Panc1 (cell line): ENCODE measurements around the gene CDYL.

Experiments
- POLR2AphosphoS5 ChIP-seq: IDR thresholded peaks from 2 replicates; pipeline ENCODE4 v1.6.1; 2012; ENCODE audit warnings: mild to moderate bottlenecking, low read depth, low read length, moderate library complexity
- TCF7L2 ChIP-seq: IDR thresholded peaks from 2 replicates; pipeline ENCODE4 v1.6.1; 2011; ENCODE audit warnings: mild to moderate bottlenecking, low read depth, low read length, inconsistent platforms
- TF ChIP-seq, protein P1 (sequence below): fragments of 450-650 bp; IDR thresholded peaks from 2 replicates; pipeline ENCODE4 v1.5.1; 2017; ENCODE audit warnings: mild to moderate bottlenecking
- TF ChIP-seq, protein P2 (sequence below), 2 experiments: IDR thresholded peaks; 2 replicates each; pipeline ENCODE4 v1.6.1; 2011 to 2012; ENCODE audit warnings: low read depth in 2 of 2, control low read depth in 1 of 2, low read length in 1 of 2, mild to moderate bottlenecking in 1 of 2, moderate library complexity in 1 of 2; ENCODE audit not compliant: insufficient read depth in 1 of 2

DNA sequence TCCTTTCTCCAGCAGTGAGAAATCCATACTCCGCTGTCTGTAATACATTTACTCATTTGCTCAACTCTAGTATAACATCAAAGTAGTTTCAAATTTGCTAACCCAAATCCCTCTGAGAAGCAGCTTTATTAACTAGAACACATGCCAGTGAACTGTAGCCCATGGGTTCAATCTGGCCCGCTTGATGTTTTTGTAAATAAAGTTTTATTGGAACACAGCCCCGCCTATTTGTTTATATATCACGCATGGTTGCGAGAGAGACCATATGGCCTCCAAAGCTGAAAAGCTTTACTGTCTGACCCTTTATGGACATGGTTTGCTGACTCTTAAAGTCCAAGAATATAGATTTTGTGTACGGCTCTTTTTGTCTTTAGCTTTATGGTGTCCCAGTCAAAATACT lies 32.2 kb downstream of the CDYL start:
- TF ChIP-seq POLR2AphosphoS5 (no peak), TCF7L2 (no peak)
- TF ChIP-seq, protein P1, sequence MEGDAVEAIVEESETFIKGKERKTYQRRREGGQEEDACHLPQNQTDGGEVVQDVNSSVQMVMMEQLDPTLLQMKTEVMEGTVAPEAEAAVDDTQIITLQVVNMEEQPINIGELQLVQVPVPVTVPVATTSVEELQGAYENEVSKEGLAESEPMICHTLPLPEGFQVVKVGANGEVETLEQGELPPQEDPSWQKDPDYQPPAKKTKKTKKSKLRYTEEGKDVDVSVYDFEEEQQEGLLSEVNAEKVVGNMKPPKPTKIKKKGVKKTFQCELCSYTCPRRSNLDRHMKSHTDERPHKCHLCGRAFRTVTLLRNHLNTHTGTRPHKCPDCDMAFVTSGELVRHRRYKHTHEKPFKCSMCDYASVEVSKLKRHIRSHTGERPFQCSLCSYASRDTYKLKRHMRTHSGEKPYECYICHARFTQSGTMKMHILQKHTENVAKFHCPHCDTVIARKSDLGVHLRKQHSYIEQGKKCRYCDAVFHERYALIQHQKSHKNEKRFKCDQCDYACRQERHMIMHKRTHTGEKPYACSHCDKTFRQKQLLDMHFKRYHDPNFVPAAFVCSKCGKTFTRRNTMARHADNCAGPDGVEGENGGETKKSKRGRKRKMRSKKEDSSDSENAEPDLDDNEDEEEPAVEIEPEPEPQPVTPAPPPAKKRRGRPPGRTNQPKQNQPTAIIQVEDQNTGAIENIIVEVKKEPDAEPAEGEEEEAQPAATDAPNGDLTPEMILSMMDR, result no peak
- TF ChIP-seq, protein P2, sequence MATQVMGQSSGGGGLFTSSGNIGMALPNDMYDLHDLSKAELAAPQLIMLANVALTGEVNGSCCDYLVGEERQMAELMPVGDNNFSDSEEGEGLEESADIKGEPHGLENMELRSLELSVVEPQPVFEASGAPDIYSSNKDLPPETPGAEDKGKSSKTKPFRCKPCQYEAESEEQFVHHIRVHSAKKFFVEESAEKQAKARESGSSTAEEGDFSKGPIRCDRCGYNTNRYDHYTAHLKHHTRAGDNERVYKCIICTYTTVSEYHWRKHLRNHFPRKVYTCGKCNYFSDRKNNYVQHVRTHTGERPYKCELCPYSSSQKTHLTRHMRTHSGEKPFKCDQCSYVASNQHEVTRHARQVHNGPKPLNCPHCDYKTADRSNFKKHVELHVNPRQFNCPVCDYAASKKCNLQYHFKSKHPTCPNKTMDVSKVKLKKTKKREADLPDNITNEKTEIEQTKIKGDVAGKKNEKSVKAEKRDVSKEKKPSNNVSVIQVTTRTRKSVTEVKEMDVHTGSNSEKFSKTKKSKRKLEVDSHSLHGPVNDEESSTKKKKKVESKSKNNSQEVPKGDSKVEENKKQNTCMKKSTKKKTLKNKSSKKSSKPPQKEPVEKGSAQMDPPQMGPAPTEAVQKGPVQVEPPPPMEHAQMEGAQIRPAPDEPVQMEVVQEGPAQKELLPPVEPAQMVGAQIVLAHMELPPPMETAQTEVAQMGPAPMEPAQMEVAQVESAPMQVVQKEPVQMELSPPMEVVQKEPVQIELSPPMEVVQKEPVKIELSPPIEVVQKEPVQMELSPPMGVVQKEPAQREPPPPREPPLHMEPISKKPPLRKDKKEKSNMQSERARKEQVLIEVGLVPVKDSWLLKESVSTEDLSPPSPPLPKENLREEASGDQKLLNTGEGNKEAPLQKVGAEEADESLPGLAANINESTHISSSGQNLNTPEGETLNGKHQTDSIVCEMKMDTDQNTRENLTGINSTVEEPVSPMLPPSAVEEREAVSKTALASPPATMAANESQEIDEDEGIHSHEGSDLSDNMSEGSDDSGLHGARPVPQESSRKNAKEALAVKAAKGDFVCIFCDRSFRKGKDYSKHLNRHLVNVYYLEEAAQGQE (IDR thresholded peaks at IDR 0.05; ENCODE audit: insufficient read depth in 1 of 2, low read depth in 2 of 2, low read length in 1 of 2), result no peak
